ENCODE results near the gene ARID5A. TPM values are rescaled to one million over a fixed set of nuclear protein-coding genes. Genes with fewer than 3 reads are reported as not detected.
"Not testable (repeated sequence)": the region's sequence is repeated elsewhere in the genome, so short reads cannot be mapped to it uniquely, and the experiment has no call there.

The ARID5A gene
- total and polyA plus RNA-seq, 2 donors (not counting 1 experiment from before 2014, with no cell fraction given): 35.5 to 93.0 TPM

DNA sequence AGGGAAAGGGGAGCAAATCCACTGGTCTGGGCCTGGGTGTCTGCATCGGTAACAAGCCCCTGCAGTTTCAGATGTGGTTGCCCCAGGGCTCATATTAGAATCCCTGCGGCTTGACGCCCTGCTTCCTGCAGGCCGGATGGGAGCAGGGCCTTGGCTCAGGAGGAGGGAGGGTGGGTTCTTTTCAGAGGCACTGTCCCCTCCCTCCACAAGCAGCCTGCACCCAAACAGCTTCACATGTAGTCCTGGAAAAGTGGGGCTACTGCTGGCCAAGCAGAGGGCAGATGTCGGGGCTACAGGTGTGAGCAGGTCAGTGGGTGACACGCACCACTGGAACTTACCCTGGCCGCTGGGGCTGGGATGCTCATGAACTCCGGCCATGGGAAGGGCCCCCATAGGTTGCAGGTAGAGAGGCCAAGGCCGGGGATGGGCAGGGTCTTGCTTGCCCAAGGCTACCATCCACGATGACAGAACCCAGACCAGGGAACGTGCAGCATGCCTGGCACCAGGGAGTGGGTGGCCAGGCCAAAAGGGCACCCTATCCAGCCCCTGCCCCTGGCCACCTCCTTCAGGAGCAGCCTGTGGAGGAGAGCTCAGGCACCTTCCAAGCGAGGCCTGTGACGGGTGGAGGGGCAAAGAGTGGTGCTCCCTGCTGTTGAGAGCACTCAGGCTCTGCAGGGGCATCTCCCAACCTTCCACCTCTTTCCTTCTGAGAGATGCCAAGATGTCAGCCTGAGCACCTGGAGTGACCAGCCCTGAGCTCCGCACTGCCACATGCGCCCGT, 16.8 kb downstream of the ARID5A start:
- Histone ChIP-seq H2AFZ (ENCODE audit: insufficient read depth, low read depth, low read length, poor library complexity, severe bottlenecking) (no peak overlapping the region), H3K4me2 (replicated peaks; ENCODE audit: low read depth, low read length, poor library complexity, severe bottlenecking) (no peak overlapping the region), H3K27me3 (replicated peaks in 1 of 4; ENCODE audit: control extremely low read depth in 1 of 4, control insufficient read depth in 3 of 4, insufficient read depth in 4 of 4, low read length in 3 of 4) (no peaks in the 10 kb centered on the region), H3K9me3 (ENCODE audit: control extremely low read depth in 1 of 3, control insufficient read depth in 2 of 3, insufficient read depth in 1 of 3, low read length in 2 of 3) (peaks cover 0 to 4% (median 0%) of the 10 kb centered on the region in 3 donors), H3K4me1 (ENCODE audit: control insufficient read depth in 2 of 2, insufficient read depth in 2 of 2, low read length in 2 of 2) (peaks cover 6 to 11% of the 10 kb centered on the region in 2 donors), H3K27ac (ENCODE audit: low read length in 2 of 2) (no peak overlapping the region), H4K20me1 (ENCODE audit: control insufficient read depth, insufficient read depth, low read length, poor library complexity, severe bottlenecking) (no peaks in the 10 kb centered on the region), H3K36me3 (replicated peaks in 1 of 2; ENCODE audit: control extremely low read depth in 1 of 2, control insufficient read depth in 1 of 2, extremely low read depth in 1 of 2, insufficient read depth in 2 of 2, low read length in 1 of 2) (peaks cover 0 to 35% of the 10 kb centered on the region in 2 experiments), H3K9ac (ENCODE audit: low read length) (no peak overlapping the region), H3K79me2 (ENCODE audit: control insufficient read depth, insufficient read depth, low read length) (no peaks in the 10 kb centered on the region), H3K4me3 (ENCODE audit: control extremely low read depth in 1 of 5, extremely low read depth in 1 of 5, insufficient read depth in 1 of 5, low read depth in 2 of 5, low read length in 4 of 5) (no peak overlapping the region)
- no peak for ATAC-seq (ENCODE audit: low read depth)
- TF ChIP-seq, protein P1, sequence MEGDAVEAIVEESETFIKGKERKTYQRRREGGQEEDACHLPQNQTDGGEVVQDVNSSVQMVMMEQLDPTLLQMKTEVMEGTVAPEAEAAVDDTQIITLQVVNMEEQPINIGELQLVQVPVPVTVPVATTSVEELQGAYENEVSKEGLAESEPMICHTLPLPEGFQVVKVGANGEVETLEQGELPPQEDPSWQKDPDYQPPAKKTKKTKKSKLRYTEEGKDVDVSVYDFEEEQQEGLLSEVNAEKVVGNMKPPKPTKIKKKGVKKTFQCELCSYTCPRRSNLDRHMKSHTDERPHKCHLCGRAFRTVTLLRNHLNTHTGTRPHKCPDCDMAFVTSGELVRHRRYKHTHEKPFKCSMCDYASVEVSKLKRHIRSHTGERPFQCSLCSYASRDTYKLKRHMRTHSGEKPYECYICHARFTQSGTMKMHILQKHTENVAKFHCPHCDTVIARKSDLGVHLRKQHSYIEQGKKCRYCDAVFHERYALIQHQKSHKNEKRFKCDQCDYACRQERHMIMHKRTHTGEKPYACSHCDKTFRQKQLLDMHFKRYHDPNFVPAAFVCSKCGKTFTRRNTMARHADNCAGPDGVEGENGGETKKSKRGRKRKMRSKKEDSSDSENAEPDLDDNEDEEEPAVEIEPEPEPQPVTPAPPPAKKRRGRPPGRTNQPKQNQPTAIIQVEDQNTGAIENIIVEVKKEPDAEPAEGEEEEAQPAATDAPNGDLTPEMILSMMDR (IDR thresholded peaks at IDR 0.05): no peak
- no peak for TF ChIP-seq EZH2 (IDR thresholded peaks at IDR 0.05; ENCODE audit: borderline replicate concordance, insufficient read depth, low read depth, low read length, poor library complexity, severe bottlenecking)
- H3K4me3 Mint-ChIP-seq: no peak overlapping the region
- intact Hi-C loops (cut with micrococcal nuclease): no loop called here
- ChIA-PET CTCF (interaction anchor here (0.8 to 7.3 kb wide), 20 partner anchors 9 to 394 kb away, joined by 3 to 94 read pairs (median 8); partner anchors contain the start of gene ARID5A), POLR2A (interaction anchor here (1.0 to 1.4 kb wide), 3 partner anchors 15 to 26 kb away, joined by 4 to 12 read pairs (median 4); no protein-coding TSS in a partner anchor)
- DNase-seq: peak; percentile 41
- 92% methylated on average over 12 of the region's 16 CpGs for WGBS (ENCODE audit: insufficient coverage)
- no peak overlapping the region for H3K27ac Mint-ChIP-seq
- H3K9me3 Mint-ChIP-seq (ENCODE audit: insufficient read depth): no peaks in the 10 kb centered on the region
- H3K27me3 Mint-ChIP-seq: no peaks in the 10 kb centered on the region
- H3K4me1 Mint-ChIP-seq: peaks cover 15% of the 10 kb centered on the region

DNA sequence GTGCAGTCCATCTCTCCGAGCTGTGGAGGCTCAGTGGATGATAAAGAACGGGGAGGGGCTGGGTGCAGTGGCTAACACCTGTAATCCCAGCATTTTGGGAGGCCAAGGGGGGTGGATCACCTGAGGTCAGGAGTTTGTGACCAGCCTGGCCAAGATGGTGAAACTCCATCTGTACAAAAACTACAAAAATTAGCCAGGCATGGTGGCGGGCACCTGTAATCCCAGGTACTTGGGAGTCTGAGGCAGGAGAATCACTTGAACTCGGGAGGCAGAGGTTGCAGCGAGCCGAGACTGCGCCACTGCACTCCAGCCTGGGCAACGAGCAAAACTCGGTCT, 17.4 kb downstream of the ARID5A start:
- not testable (repeated sequence) for H3K9me3 Mint-ChIP-seq (ENCODE audit: insufficient read depth); H3K27ac Mint-ChIP-seq; H3K27ac ChIP-seq (ENCODE audit: low read length in 2 of 2); H3K27me3 ChIP-seq (replicated peaks in 1 of 4; ENCODE audit: control extremely low read depth in 1 of 4, control insufficient read depth in 3 of 4, insufficient read depth in 4 of 4, low read length in 3 of 4); H3K4me3 Mint-ChIP-seq; H3K27me3 Mint-ChIP-seq; H3K9me3 ChIP-seq (ENCODE audit: control extremely low read depth in 1 of 3, control insufficient read depth in 2 of 3, insufficient read depth in 1 of 3, low read length in 2 of 3); H3K4me3 ChIP-seq (ENCODE audit: control extremely low read depth in 1 of 5, extremely low read depth in 1 of 5, insufficient read depth in 1 of 5, low read depth in 2 of 5, low read length in 4 of 5); H3K9ac ChIP-seq (ENCODE audit: low read length); DNase-seq; ATAC-seq (ENCODE audit: low read depth); H3K79me2 ChIP-seq (ENCODE audit: control insufficient read depth, insufficient read depth, low read length); H4K20me1 ChIP-seq (ENCODE audit: control insufficient read depth, insufficient read depth, low read length, poor library complexity, severe bottlenecking)
- H3K4me2 ChIP-seq (replicated peaks; ENCODE audit: low read depth, low read length, poor library complexity, severe bottlenecking): peak overlapping the region; percentile 46
- H3K4me1 ChIP-seq (ENCODE audit: control insufficient read depth in 2 of 2, insufficient read depth in 2 of 2, low read length in 2 of 2): peaks cover 6 to 11% of the 10 kb centered on the region in 2 donors
- peak overlapping the region; percentile 60 for H2AFZ ChIP-seq (ENCODE audit: insufficient read depth, low read depth, low read length, poor library complexity, severe bottlenecking)
- intact Hi-C loops (cut with micrococcal nuclease): loop anchor here (1.0 kb wide), 4 partner anchors 17 to 84 kb away; no protein-coding TSS in a partner anchor
- ChIA-PET POLR2A (interaction anchor here (0.5 to 1.4 kb wide), 6 partner anchors 16 to 257 kb away, joined by 4 to 12 read pairs (median 4); no protein-coding TSS in a partner anchor), CTCF (interaction anchor here (0.8 to 7.3 kb wide), 25 partner anchors 9 to 394 kb away, joined by 3 to 94 read pairs (median 5); partner anchors contain the start of gene ARID5A)
- peaks cover 15% of the 10 kb centered on the region for H3K4me1 Mint-ChIP-seq
- peaks cover 0 to 30% of the 10 kb centered on the region in 2 experiments for H3K36me3 ChIP-seq (replicated peaks in 1 of 2; ENCODE audit: control extremely low read depth in 1 of 2, control insufficient read depth in 1 of 2, extremely low read depth in 1 of 2, insufficient read depth in 2 of 2, low read length in 1 of 2)
- WGBS (ENCODE audit: insufficient coverage): 38% methylated on average over 8 of the region's 9 CpGs

All from B cell (primary cell).